ENCODE data around the gene METTL5. TPM values are rescaled to one million over a fixed set of nuclear protein-coding genes. Genes with fewer than 3 reads are reported as not detected.

Gene METTL5
- total and polyA plus RNA-seq, 9 of the 15 experiments (the other 6 are each of a cell fraction or from before 2014, with no cell fraction given) = 149 to 471 (median 224) TPM

DNA sequence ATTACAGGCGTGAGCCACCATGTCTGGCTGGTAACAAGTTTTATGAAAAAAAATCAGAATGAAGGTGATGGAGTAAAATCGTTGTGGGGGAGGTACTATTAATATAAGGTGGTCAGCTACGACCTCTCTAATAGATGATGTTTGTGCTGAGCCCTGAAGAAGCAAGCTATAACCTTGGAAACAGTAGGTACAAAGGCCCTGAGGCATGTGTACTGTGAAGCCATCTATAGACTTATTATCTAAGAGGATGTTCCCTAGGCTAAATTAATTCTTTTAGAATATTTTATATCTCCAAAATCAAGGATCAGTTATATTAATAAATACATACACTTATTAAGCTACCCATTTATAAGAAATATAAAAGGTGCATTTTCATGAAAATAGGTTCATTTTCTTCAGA, 49.4 kb downstream of the METTL5 start:
- H3K4me2 ChIP-seq (ENCODE audit: insufficient read depth, low read length) = no peak overlapping the region
- ChIA-PET CTCF (ENCODE audit: low intra/inter-chr PET ratio) (no interaction called here), POLR2A (interaction anchor here (1.0 to 2.1 kb wide), 4 partner anchors 12 to 40 kb away, joined by 3 to 5 read pairs (median 4); no protein-coding TSS in a partner anchor)
- DNase-seq (ENCODE audit: extremely low read depth in 1 of 4, low spot score in 3 of 4) (no peak), ATAC-seq (no peak), FAIRE-seq (no peak)
- BruUV-seq (replicated peaks) = no TSS peak
- H3K9ac ChIP-seq (ENCODE audit: insufficient read depth in 1 of 2, low read depth in 2 of 2, low read length in 2 of 2) = no peak overlapping the region
- H3K9me3 ChIP-seq (replicated peaks; ENCODE audit: control insufficient read depth, insufficient read depth, low read depth, low read length) = no peaks in the 10 kb centered on the region
- H3K9me1 ChIP-seq (ENCODE audit: control insufficient read depth, insufficient read depth, low read length) = no peaks in the 10 kb centered on the region
- H4K20me1 ChIP-seq (replicated peaks; ENCODE audit: control insufficient read depth, insufficient read depth, low read length) = no peaks in the 10 kb centered on the region
- H3K27me3 ChIP-seq (ENCODE audit: control insufficient read depth in 2 of 2, insufficient read depth in 2 of 2, low read length in 2 of 2) = no peaks in the 10 kb centered on the region
- peak overlapping the region; percentile 12; the same call in 2 of the 3 replicates for H3K27ac ChIP-seq (ENCODE audit: extremely low read depth, low read depth, low read length)
- intact Hi-C loops (cut with micrococcal nuclease) = no loop called here
- H3K36me3 ChIP-seq (ENCODE audit: control insufficient read depth, insufficient read depth, low read length) = no peaks in the 10 kb centered on the region
- peak overlapping the region; percentile 73 for H2AFZ ChIP-seq (ENCODE audit: low read depth, low read length)
- no peaks in the 10 kb centered on the region for H3K79me2 ChIP-seq (ENCODE audit: control insufficient read depth, insufficient read depth, low read length)
- 61% methylated on average over 3 of the region's 3 CpGs for WGBS (ENCODE audit: insufficient coverage, low coverage, missing lambda C conversion rate)
- no peak for TF ChIP-seq ATF1 (CRISPR knock-in tag; IDR thresholded peaks at IDR 0.05)
- TF ChIP-seq ATF1 (tag; IDR thresholded peaks at IDR 0.05) = no peak
- peak; percentile 94 for TF ChIP-seq RBM25 (IDR thresholded peaks at IDR 0.05; ENCODE audit: low read depth, low read length, severe bottlenecking)
- no peak overlapping the region for H3K4me3 ChIP-seq
- in situ Hi-C loops (cut with MboI) = no loop called here
- H3K4me1 ChIP-seq (replicated peaks in 1 of 2; ENCODE audit: control insufficient read depth in 2 of 2, insufficient read depth in 2 of 2, low read length in 2 of 2) = peaks cover 0 to 6% of the 10 kb centered on the region in 2 experiments; a peak in 1 of 5 replicates

DNA sequence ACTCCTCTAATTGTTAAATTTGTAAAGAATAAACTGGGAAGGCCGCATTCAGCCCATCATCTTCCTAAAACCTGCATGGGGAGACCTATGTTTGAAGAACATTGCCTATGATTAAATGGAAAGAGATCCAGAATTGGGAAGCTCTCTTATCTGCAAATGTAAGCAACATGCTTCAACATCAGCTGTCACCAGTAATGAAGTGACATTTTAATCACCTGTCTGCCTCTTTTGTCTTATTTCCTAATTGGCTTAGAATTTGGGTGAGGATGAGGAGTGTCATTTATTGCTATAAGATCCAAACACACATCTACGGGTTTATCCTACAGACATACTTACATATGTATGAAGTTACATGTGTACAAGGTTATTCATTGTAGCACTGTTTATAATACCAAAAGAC, 52.1 kb downstream of the METTL5 start:
- BruUV-seq (replicated peaks) = no TSS peak
- no peaks in the 10 kb centered on the region for H3K9me3 ChIP-seq (replicated peaks; ENCODE audit: control insufficient read depth, insufficient read depth, low read depth, low read length)
- TF ChIP-seq MEIS2 (IDR thresholded peaks at IDR 0.05; ENCODE audit: partially characterized antibody) = peak; percentile 42
- no peak for TF ChIP-seq MAFK (IDR thresholded peaks at IDR 0.05; ENCODE audit: low read length)
- TF ChIP-seq, protein P1, sequence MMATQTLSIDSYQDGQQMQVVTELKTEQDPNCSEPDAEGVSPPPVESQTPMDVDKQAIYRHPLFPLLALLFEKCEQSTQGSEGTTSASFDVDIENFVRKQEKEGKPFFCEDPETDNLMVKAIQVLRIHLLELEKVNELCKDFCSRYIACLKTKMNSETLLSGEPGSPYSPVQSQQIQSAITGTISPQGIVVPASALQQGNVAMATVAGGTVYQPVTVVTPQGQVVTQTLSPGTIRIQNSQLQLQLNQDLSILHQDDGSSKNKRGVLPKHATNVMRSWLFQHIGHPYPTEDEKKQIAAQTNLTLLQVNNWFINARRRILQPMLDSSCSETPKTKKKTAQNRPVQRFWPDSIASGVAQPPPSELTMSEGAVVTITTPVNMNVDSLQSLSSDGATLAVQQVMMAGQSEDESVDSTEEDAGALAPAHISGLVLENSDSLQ (IDR thresholded peaks at IDR 0.05) = peak; percentile 53
- ATAC-seq (no peak), FAIRE-seq (no peak), DNase-seq (ENCODE audit: extremely low read depth in 1 of 4, low spot score in 3 of 4) (no peak)
- H3K9ac ChIP-seq (ENCODE audit: insufficient read depth in 1 of 2, low read depth in 2 of 2, low read length in 2 of 2) = no peak overlapping the region
- 45% methylated on average over 2 of the region's 2 CpGs for whole genome bisulfite sequencing (ENCODE audit: insufficient coverage, low coverage, missing lambda C conversion rate)
- H3K4me1 ChIP-seq (replicated peaks in 1 of 2; ENCODE audit: control insufficient read depth in 2 of 2, insufficient read depth in 2 of 2, low read length in 2 of 2) = peaks cover 5 to 6% of the 10 kb centered on the region in 2 experiments; a peak in 2 of 5 replicates
- H3K4me3 ChIP-seq = no peak overlapping the region
- H3K27me3 ChIP-seq (ENCODE audit: control insufficient read depth in 2 of 2, insufficient read depth in 2 of 2, low read length in 2 of 2) = no peaks in the 10 kb centered on the region
- H4K20me1 ChIP-seq (replicated peaks; ENCODE audit: control insufficient read depth, insufficient read depth, low read length) = no peaks in the 10 kb centered on the region
- H3K4me2 ChIP-seq (ENCODE audit: insufficient read depth, low read length) = no peak overlapping the region
- ChIA-PET CTCF (ENCODE audit: low intra/inter-chr PET ratio) (no interaction called here), POLR2A (interaction anchor here (1.4 to 1.7 kb wide), 3 partner anchors 17 to 68 kb away, joined by 3 to 7 read pairs (median 3); no protein-coding TSS in a partner anchor)
- in situ Hi-C loops (cut with MboI) (no loop called here), intact Hi-C loops (cut with micrococcal nuclease) (no loop called here)
- no peaks in the 10 kb centered on the region for H3K79me2 ChIP-seq (ENCODE audit: control insufficient read depth, insufficient read depth, low read length)
- no peak overlapping the region for H3K27ac ChIP-seq (ENCODE audit: extremely low read depth, low read depth, low read length)
- H3K36me3 ChIP-seq (ENCODE audit: control insufficient read depth, insufficient read depth, low read length) = no peaks in the 10 kb centered on the region
- no peaks in the 10 kb centered on the region for H3K9me1 ChIP-seq (ENCODE audit: control insufficient read depth, insufficient read depth, low read length)
- H2AFZ ChIP-seq (ENCODE audit: low read depth, low read length) = no peak overlapping the region

Data from K562 (cell line).